HepG2 (cell line): ENCODE measurements around the gene ATP9B. TPM values are rescaled to one million over a fixed set of nuclear protein-coding genes. Genes with fewer than 3 reads are reported as not detected.

Experiments used
- ATAC-seq: fragments of 200-7000 bp; cut with Tn5 transposase; 3 replicates; pipeline ENCODE4 v1.9.1; 2020; ENCODE audit warnings: mild to moderate bottlenecking, moderate library complexity
- BruUV-seq: library from RNA; stranded (reverse); fragments of 400-500 nt; replicated peaks from 2 replicates; lab custom pipeline; 2021; lab: Mats Ljungman, UMichigan
- CTCF ChIA-PET: fragments of 300-600 bp; formaldehyde crosslinking; extraction: SDS; loops from one replicate; lab custom pipeline; 2021; ENCODE audit warnings: low total read pairs, inconsistent platforms, low intra/inter-chr PET ratio; lab: Yijun Ruan, JAX
- POLR2A ChIA-PET: fragments of 350-600 bp; sonication (Branson Sonifier 250); formaldehyde crosslinking; loops from one replicate; lab custom pipeline; 2020; ENCODE audit warnings: antibody characterized with exemption, inconsistent platforms; lab: Yijun Ruan, JAX
- DNase-seq: peaks from one replicate; pipeline ENCODE4 v3.0.0-alpha.2; 2015; ENCODE audit warnings: low spot score
- FAIRE-seq: peaks from 3 replicates; lab custom pipeline; 2011; peaks lifted over from hg19 to GRCh38; lab: Jason Lieb, UNC
- H2AFZ ChIP-seq: one replicate; pipeline ENCODE4 v1.6.1; 2011; ENCODE audit warnings: low read length, inconsistent platforms
- H3K27ac ChIP-seq: fragments of 300-600 bp; 3 replicates; pipeline ENCODE4 v1.8.0; 2011; ENCODE audit warnings: mixed run types, mild to moderate bottlenecking, mixed read lengths, low read length, inconsistent platforms; ENCODE audit not compliant: insufficient read depth; ENCODE audit errors: extremely low read length
- H3K27me3 ChIP-seq, 2 experiments: fragments of 200-600 bp in 1 of 2; 2 replicates in 1 of 2; 3 replicates in 1 of 2; pipeline versions ENCODE4 v1.6.0 to v1.8.0; 2011; ENCODE audit warnings: low read length in 2 of 2, mild to moderate bottlenecking in 2 of 2, moderate library complexity in 2 of 2, inconsistent platforms in 1 of 2; ENCODE audit not compliant: insufficient read depth in 2 of 2, control insufficient read depth in 1 of 2
- H3K36me3 ChIP-seq, 2 experiments: fragments of 200-600 bp in 1 of 2; replicated peaks in 1 of 2; 2 replicates in 1 of 2; 3 replicates in 1 of 2; pipeline versions ENCODE4 v1.5.1 to v1.8.0; 2011; ENCODE audit warnings: low read length in 2 of 2, inconsistent platforms in 1 of 2; ENCODE audit not compliant: insufficient read depth in 2 of 2, control insufficient read depth in 1 of 2
- H3K4me1 ChIP-seq: 2 replicates; pipeline ENCODE4 v1.5.1; 2012; ENCODE audit warnings: low read length, inconsistent platforms; ENCODE audit not compliant: insufficient read depth
- H3K4me2 ChIP-seq: 2 replicates; pipeline ENCODE4 v1.6.0; 2011; ENCODE audit warnings: low read depth, low read length, inconsistent platforms
- H3K4me3 ChIP-seq, 3 experiments: fragments of 200-600 bp in 1 of 3; sonication (generic), shearing (Covaris generic) in 1 of 3; replicated peaks in 1 of 3; 2 replicates each; pipeline ENCODE4 v1.5.1; 2011 to 2016; ENCODE audit warnings: low read length in 3 of 3, inconsistent platforms in 2 of 3, low read depth in 2 of 3, mild to moderate bottlenecking in 2 of 3, control low read depth in 1 of 3, mixed read lengths in 1 of 3; ENCODE audit not compliant: insufficient read depth in 1 of 3
- H3K79me2 ChIP-seq: one replicate; pipeline ENCODE4 v1.6.1; 2011; ENCODE audit warnings: low read length, inconsistent platforms; ENCODE audit not compliant: insufficient read depth
- H3K9ac ChIP-seq: 2 replicates; pipeline ENCODE4 v1.6.0; 2011; ENCODE audit warnings: mild to moderate bottlenecking, low read depth, low read length, inconsistent platforms; ENCODE audit not compliant: insufficient read depth
- H3K9me3 ChIP-seq: 2 replicates; pipeline ENCODE4 v1.5.1; 2012; ENCODE audit warnings: mild to moderate bottlenecking, low read length
- H4K20me1 ChIP-seq: 2 replicates; pipeline ENCODE4 v1.6.0; 2011; ENCODE audit warnings: inconsistent platforms, mild to moderate bottlenecking, low read length, moderate library complexity; ENCODE audit not compliant: insufficient read depth
- EEA1 ChIP-seq: sonication (generic); formaldehyde crosslinking; IDR thresholded peaks from 2 replicates; pipeline ENCODE4 v1.5.1; 2020; ENCODE audit warnings: mild to moderate bottlenecking, missing genetic modification reagents, borderline replicate concordance
- EZH2 ChIP-seq: conservative IDR thresholded peaks from 2 replicates; pipeline ENCODE4 v1.6.1; 2012; ENCODE audit warnings: mild to moderate bottlenecking, low read depth, low read length, moderate library complexity
- HNRNPLL ChIP-seq: fragments of 200-400 bp; formaldehyde crosslinking; IDR thresholded peaks from 2 replicates; pipeline ENCODE4 v1.6.1; 2017; ENCODE audit warnings: mild to moderate bottlenecking, low read depth, low read length; ENCODE audit not compliant: poor library complexity, severe bottlenecking
- RFX1 ChIP-seq: fragments of 450-650 bp; IDR thresholded peaks from 2 replicates; pipeline ENCODE4 v1.6.1; 2017
- RFX3 ChIP-seq: IDR thresholded peaks from 2 replicates; pipeline ENCODE4 v1.6.1; 2016; ENCODE audit warnings: missing biosample characterization, missing genetic modification reagents
- RNF2 ChIP-seq: fragments of 450-650 bp; conservative IDR thresholded peaks from 2 replicates; pipeline ENCODE4 v1.6.1; 2016; ENCODE audit warnings: low read depth
- SMAD3 ChIP-seq: sonication (generic); formaldehyde crosslinking; IDR thresholded peaks from 2 replicates; pipeline ENCODE4 v1.4.0; 2020; ENCODE audit warnings: missing genetic modification reagents
- SRSF9 ChIP-seq: fragments of 200-400 bp; formaldehyde crosslinking; IDR thresholded peaks from 2 replicates; pipeline ENCODE4 v1.6.1; 2018; ENCODE audit warnings: borderline replicate concordance, mild to moderate bottlenecking, low read depth, low read length; ENCODE audit not compliant: insufficient read depth, poor library complexity, severe bottlenecking
- TOPORS ChIP-seq: sonication (generic); formaldehyde crosslinking; IDR thresholded peaks from 2 replicates; pipeline ENCODE4 v1.8.0; 2023; ENCODE audit warnings: mild to moderate bottlenecking, missing genetic modification reagents
- ZBTB8A ChIP-seq: sonication (generic); formaldehyde crosslinking; IDR thresholded peaks from 2 replicates; pipeline ENCODE4 v1.4.0; 2020; ENCODE audit warnings: mild to moderate bottlenecking, low read depth, missing genetic modification reagents, borderline replicate concordance
- ZKSCAN8 ChIP-seq: IDR thresholded peaks from 2 replicates; pipeline ENCODE4 v1.6.1; 2016; ENCODE audit warnings: borderline replicate concordance, missing genetic modification reagents, missing compliant biosample characterization
- ZNF567 ChIP-seq: sonication (generic); formaldehyde crosslinking; IDR thresholded peaks from 2 replicates; pipeline ENCODE4 v1.8.1; 2023; ENCODE audit warnings: mild to moderate bottlenecking, missing genetic modification reagents, borderline replicate concordance
- ZNF629 ChIP-seq: sonication (generic); formaldehyde crosslinking; conservative IDR thresholded peaks from 2 replicates; pipeline ENCODE4 v1.5.0; 2020; ENCODE audit warnings: missing genetic modification reagents
- WGBS: methylation state at CpG from one replicate; pipeline ENCODE4 v1.1.6; 2017; ENCODE audit warnings: low lambda C conversion rate; 5-methylcytosine and 5-hydroxymethylcytosine counted together
- in situ Hi-C: cut with HindIII; loops from 2 replicates; pipeline ENCODE4 v1.10.0; 2017; ENCODE audit warnings: low pct_unique_long_range_greater_than_20kb; ENCODE audit not compliant: extremely low pct_ligation_motif_present
- intact Hi-C: fragments of 100-400 bp; cut with micrococcal nuclease; formaldehyde crosslinking; loops from one replicate; pipeline ENCODE4 v1.10.0; 2022; ENCODE audit not compliant: unreplicated experiment
- polyA plus RNA-seq, 8 experiments: library from polyadenylated mRNA; depleted of rRNA in 3 of 8; stranded (reverse) in 7 of 8; unstranded in 1 of 8; fragments of >200 nt; fragmentation: Illumina TruSeq in 4 of 8; extraction: Trizol in 4 of 8; gene quantifications; 2 replicates each; pipeline versions ENCODE4 v1.2.1 to v1.2.3, GENCODE V29; 2011 to 2016; ENCODE audit warnings: low read depth in 4 of 8, missing spikeins in 1 of 8, mixed read lengths in 1 of 8; ENCODE audit not compliant: insufficient read depth in 1 of 8
- total RNA-seq, 5 experiments: library from RNA; depleted of rRNA; stranded (reverse); fragments of >200 nt; fragmentation: Illumina TruSeq; extraction: Trizol; gene quantifications; 2 replicates each; pipeline ENCODE4 v1.2.3, GENCODE V29; 2016; ENCODE audit warnings: low read depth in 1 of 5
- TF ChIP-seq, protein P1 (sequence below): sonication (generic); formaldehyde crosslinking; IDR thresholded peaks from 2 replicates; pipeline ENCODE4 v1.4.0; 2020; ENCODE audit warnings: missing genetic modification reagents
- TF ChIP-seq, protein P2 (sequence below): sonication (generic); formaldehyde crosslinking; IDR thresholded peaks from 2 replicates; pipeline ENCODE4 v1.5.0; 2020; ENCODE audit warnings: missing genetic modification reagents
- TF ChIP-seq, protein P3 (sequence below): sonication (generic); formaldehyde crosslinking; IDR thresholded peaks from 2 replicates; pipeline ENCODE4 v1.9.0; 2022; ENCODE audit warnings: missing genetic modification reagents, mild to moderate bottlenecking, borderline replicate concordance

ATP9B gene
- total and polyA plus RNA-seq, 2 of the 13 experiments (the other 11 are each of a cell fraction or from before 2014, with no cell fraction given) = 10.8 to 11.3 TPM

DNA sequence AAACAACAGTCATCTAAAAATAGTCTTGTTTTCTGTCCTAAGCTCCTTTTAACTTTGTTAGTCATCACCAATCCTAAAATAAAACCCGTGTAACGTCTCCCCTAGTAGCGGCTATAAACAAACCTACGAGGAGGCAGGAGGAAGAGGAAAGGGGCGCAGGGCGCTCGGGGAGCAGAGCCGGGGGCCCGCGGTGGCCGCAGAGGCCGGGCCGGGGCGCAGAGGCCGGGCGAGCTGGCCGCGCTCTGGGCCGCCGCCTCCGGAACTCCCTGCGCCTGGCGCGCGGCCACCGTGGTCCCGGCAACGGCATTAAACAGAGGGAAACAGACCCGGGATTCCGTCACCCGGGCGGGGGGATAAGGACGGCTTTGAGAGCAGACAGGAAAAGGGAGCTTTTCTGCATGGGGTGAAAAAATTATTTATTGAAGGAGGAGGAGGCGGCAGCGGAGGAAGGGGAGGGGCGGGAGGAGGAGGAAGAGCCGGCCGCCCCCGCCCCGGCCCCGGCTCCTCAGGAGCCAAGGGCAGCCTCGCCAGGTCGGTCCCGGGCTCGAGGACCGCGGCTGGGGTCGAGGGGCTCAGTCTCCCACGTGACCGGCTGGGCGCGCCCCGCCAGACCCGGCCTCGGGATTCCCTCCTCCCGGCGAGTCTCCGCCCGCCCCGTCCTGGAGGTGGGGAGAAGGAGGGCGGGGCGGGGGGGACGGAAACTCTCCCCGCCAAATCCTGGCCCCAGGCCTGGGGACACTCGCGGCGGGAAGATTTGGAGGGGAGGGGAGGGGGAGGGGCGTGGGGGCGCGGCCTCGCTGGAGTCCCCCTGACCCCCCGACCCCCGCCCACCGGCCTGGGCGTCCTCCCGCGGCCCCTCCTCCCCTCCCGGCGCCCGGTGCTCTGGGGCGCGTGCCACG lies 324.7 kb downstream of the ATP9B start:
- Histone ChIP-seq H3K4me2 (peak overlapping the region; percentile 45), H3K9ac (no peak overlapping the region), H4K20me1 (peaks cover 5% of the 10 kb centered on the region; the same call in 1 of the 2 replicates), H3K9me3 (no peaks in the 10 kb centered on the region), H3K27me3 (peaks cover 11 to 70% of the 10 kb centered on the region in 2 experiments), H3K4me3 (peak overlapping the region in 1 of 3 experiments; percentile 33; a peak in 2 of 6 replicates), H3K79me2 (no peaks in the 10 kb centered on the region), H2AFZ (no peak overlapping the region), H3K27ac (no peak overlapping the region), H3K36me3 (no peaks in the 10 kb centered on the region), H3K4me1 (no peaks in the 10 kb centered on the region)
- no TSS peak for BruUV-seq
- in situ Hi-C loops = no loop called here
- FAIRE-seq = no peak
- DNase-seq = peak; percentile 28
- CTCF ChIA-PET = no interaction called here
- POLR2A ChIA-PET = no interaction called here
- intact Hi-C loops = no loop called here
- peak; percentile 77 for ATAC-seq
- WGBS = 9% methylated on average over 45 of the region's 83 CpGs
- TF ChIP-seq, protein P1, sequence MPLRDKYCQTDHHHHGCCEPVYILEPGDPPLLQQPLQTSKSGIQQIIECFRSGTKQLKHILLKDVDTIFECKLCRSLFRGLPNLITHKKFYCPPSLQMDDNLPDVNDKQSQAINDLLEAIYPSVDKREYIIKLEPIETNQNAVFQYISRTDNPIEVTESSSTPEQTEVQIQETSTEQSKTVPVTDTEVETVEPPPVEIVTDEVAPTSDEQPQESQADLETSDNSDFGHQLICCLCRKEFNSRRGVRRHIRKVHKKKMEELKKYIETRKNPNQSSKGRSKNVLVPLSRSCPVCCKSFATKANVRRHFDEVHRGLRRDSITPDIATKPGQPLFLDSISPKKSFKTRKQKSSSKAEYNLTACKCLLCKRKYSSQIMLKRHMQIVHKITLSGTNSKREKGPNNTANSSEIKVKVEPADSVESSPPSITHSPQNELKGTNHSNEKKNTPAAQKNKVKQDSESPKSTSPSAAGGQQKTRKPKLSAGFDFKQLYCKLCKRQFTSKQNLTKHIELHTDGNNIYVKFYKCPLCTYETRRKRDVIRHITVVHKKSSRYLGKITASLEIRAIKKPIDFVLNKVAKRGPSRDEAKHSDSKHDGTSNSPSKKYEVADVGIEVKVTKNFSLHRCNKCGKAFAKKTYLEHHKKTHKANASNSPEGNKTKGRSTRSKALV (CRISPR knock-in tag) = peak; percentile 87; the same call in 1 of the 2 replicates
- TF ChIP-seq ZNF629 (no peak), EZH2 (peak; percentile 79; the same call in 1 of the 2 replicates), SMAD3 (CRISPR knock-in tag) (no peak), ZBTB8A (CRISPR knock-in tag) (no peak), RFX3 (CRISPR knock-in tag) (peak; percentile 55; the same call in 1 of the 2 replicates), RNF2 (peak; percentile 61; the same call in 1 of the 2 replicates), SRSF9 (no peak), ZNF567 (CRISPR knock-in tag) (no peak), RFX1 (peak; percentile 74), TOPORS (CRISPR knock-in tag) (no peak), HNRNPLL (peak; percentile 76), EEA1 (CRISPR knock-in tag) (no peak), ZKSCAN8 (CRISPR knock-in tag) (no peak)
- TF ChIP-seq, protein P2, sequence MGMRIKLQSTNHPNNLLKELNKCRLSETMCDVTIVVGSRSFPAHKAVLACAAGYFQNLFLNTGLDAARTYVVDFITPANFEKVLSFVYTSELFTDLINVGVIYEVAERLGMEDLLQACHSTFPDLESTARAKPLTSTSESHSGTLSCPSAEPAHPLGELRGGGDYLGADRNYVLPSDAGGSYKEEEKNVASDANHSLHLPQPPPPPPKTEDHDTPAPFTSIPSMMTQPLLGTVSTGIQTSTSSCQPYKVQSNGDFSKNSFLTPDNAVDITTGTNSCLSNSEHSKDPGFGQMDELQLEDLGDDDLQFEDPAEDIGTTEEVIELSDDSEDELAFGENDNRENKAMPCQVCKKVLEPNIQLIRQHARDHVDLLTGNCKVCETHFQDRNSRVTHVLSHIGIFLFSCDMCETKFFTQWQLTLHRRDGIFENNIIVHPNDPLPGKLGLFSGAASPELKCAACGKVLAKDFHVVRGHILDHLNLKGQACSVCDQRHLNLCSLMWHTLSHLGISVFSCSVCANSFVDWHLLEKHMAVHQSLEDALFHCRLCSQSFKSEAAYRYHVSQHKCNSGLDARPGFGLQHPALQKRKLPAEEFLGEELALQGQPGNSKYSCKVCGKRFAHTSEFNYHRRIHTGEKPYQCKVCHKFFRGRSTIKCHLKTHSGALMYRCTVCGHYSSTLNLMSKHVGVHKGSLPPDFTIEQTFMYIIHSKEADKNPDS (CRISPR knock-in tag) = no peak
- TF ChIP-seq, protein P3, sequence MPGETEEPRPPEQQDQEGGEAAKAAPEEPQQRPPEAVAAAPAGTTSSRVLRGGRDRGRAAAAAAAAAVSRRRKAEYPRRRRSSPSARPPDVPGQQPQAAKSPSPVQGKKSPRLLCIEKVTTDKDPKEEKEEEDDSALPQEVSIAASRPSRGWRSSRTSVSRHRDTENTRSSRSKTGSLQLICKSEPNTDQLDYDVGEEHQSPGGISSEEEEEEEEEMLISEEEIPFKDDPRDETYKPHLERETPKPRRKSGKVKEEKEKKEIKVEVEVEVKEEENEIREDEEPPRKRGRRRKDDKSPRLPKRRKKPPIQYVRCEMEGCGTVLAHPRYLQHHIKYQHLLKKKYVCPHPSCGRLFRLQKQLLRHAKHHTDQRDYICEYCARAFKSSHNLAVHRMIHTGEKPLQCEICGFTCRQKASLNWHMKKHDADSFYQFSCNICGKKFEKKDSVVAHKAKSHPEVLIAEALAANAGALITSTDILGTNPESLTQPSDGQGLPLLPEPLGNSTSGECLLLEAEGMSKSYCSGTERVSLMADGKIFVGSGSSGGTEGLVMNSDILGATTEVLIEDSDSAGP (CRISPR knock-in tag) = no peak
